Ishikawa (cell line): ENCODE results near the gene MCU.

Experiments used
- CEBPB ChIP-seq: IDR thresholded peaks from 2 replicates; pipeline ENCODE4 v1.6.1; 2012
- CREB1 ChIP-seq: IDR thresholded peaks from 2 replicates; pipeline ENCODE4 v1.6.1; 2012; ENCODE audit warnings: low read depth
- EP300 ChIP-seq: IDR thresholded peaks from 2 replicates; pipeline ENCODE4 v1.6.1; 2012; ENCODE audit warnings: borderline replicate concordance
- FOXM1 ChIP-seq: IDR thresholded peaks from 2 replicates; pipeline ENCODE4 v1.6.1; 2012; ENCODE audit warnings: low read depth, borderline replicate concordance
- NFIC ChIP-seq: IDR thresholded peaks from 2 replicates; pipeline ENCODE4 v1.6.1; 2012
- RAD21 ChIP-seq: IDR thresholded peaks from 2 replicates; pipeline ENCODE4 v1.6.1; 2012; ENCODE audit warnings: low read depth
- REST ChIP-seq: IDR thresholded peaks from 2 replicates; pipeline ENCODE4 v1.6.1; 2012; ENCODE audit warnings: low read depth, mild to moderate bottlenecking
- TAF1 ChIP-seq: IDR thresholded peaks from 2 replicates; pipeline ENCODE4 v1.6.1; 2012; ENCODE audit warnings: low read depth, mild to moderate bottlenecking
- TEAD4 ChIP-seq: IDR thresholded peaks from 2 replicates; pipeline ENCODE4 v1.6.1; 2012
- YY1 ChIP-seq: IDR thresholded peaks from 2 replicates; pipeline ENCODE4 v1.6.1; 2012; ENCODE audit warnings: low read depth
- ZBTB7A ChIP-seq: IDR thresholded peaks from 2 replicates; pipeline ENCODE4 v1.6.1; 2012; ENCODE audit warnings: low read depth

GRCh38 chr10:72800741-72801092, 108.8 kb downstream of the MCU start:
- TF ChIP-seq CEBPB = no peak
- no peak for TF ChIP-seq TEAD4
- no peak for TF ChIP-seq RAD21
- no peak for TF ChIP-seq ZBTB7A
- no peak for TF ChIP-seq YY1
- no peak for TF ChIP-seq REST
- no peak for TF ChIP-seq FOXM1
- no peak for TF ChIP-seq TAF1
- TF ChIP-seq NFIC = no peak
- TF ChIP-seq EP300 = no peak
- TF ChIP-seq CREB1 = no peak
